ENCODE measurements around the gene PLCG1.

DNA sequence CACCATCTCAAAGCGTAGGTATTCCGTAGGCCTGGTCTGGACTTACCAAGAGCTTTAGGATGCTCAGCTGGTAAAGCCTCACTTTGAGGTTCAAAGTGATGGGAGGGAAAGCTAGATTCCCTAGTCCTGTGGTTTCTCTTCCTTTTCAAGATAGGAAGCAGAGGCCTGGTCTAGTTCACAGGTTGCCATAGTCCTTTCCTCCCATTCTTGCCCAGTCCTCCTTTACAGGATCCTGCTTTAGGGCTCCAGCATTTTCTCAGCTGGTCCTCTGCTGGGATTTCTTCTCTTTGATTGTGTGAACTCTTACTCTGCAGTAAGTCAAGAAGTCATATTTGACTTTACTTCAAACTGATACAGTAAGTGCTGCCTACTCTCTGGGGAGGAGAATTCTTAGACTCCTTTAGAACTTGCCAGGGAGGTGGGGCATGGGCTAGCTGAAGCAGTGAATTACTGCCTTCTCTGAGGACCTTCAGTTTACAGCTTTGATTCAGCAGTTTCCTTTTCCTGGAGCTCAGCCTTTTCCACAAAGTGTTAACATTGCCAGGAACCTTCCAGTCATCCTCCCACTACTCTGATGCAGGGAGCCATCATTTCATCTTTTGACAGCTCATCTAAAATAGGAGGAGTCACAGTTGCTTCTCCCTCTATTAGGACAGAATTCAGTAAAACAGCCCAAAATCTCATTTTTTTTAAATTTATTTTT is 42.8 kb upstream of the PLCG1 start:
- TF ChIP-seq ESRRA (IDR thresholded peaks at IDR 0.05; ENCODE audit: borderline replicate concordance, low read depth) (no peak), KAT8 (IDR thresholded peaks at IDR 0.05; ENCODE audit: low read depth) (no peak), ZBTB7A (IDR thresholded peaks at IDR 0.05; ENCODE audit: borderline replicate concordance, control insufficient read depth, low read depth, low read length) (no peak), NCOA2 (IDR thresholded peaks at IDR 0.05; ENCODE audit: partially characterized antibody in 2 of 2) (no peak), CREM (IDR thresholded peaks at IDR 0.05; ENCODE audit: low read depth) (no peak), ZKSCAN1 (IDR thresholded peaks at IDR 0.05; ENCODE audit: low read depth, low read length) (no peak), ZZZ3 (IDR thresholded peaks at IDR 0.05) (no peak), CREB1 (IDR thresholded peaks at IDR 0.05) (no peak), CREB1 (CRISPR knock-in tag; IDR thresholded peaks at IDR 0.05) (no peak), ZNF24 (IDR thresholded peaks at IDR 0.05) (no peak)
- TF ChIP-seq, protein P1, sequence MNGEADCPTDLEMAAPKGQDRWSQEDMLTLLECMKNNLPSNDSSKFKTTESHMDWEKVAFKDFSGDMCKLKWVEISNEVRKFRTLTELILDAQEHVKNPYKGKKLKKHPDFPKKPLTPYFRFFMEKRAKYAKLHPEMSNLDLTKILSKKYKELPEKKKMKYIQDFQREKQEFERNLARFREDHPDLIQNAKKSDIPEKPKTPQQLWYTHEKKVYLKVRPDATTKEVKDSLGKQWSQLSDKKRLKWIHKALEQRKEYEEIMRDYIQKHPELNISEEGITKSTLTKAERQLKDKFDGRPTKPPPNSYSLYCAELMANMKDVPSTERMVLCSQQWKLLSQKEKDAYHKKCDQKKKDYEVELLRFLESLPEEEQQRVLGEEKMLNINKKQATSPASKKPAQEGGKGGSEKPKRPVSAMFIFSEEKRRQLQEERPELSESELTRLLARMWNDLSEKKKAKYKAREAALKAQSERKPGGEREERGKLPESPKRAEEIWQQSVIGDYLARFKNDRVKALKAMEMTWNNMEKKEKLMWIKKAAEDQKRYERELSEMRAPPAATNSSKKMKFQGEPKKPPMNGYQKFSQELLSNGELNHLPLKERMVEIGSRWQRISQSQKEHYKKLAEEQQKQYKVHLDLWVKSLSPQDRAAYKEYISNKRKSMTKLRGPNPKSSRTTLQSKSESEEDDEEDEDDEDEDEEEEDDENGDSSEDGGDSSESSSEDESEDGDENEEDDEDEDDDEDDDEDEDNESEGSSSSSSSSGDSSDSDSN (IDR thresholded peaks at IDR 0.05; ENCODE audit: borderline replicate concordance in 1 of 2, low read depth in 2 of 2, low read length in 2 of 2): no peak
- TF ChIP-seq, protein P2, sequence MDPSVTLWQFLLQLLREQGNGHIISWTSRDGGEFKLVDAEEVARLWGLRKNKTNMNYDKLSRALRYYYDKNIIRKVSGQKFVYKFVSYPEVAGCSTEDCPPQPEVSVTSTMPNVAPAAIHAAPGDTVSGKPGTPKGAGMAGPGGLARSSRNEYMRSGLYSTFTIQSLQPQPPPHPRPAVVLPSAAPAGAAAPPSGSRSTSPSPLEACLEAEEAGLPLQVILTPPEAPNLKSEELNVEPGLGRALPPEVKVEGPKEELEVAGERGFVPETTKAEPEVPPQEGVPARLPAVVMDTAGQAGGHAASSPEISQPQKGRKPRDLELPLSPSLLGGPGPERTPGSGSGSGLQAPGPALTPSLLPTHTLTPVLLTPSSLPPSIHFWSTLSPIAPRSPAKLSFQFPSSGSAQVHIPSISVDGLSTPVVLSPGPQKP (CRISPR knock-in tag; IDR thresholded peaks at IDR 0.05): no peak
- TF ChIP-seq, protein P3, sequence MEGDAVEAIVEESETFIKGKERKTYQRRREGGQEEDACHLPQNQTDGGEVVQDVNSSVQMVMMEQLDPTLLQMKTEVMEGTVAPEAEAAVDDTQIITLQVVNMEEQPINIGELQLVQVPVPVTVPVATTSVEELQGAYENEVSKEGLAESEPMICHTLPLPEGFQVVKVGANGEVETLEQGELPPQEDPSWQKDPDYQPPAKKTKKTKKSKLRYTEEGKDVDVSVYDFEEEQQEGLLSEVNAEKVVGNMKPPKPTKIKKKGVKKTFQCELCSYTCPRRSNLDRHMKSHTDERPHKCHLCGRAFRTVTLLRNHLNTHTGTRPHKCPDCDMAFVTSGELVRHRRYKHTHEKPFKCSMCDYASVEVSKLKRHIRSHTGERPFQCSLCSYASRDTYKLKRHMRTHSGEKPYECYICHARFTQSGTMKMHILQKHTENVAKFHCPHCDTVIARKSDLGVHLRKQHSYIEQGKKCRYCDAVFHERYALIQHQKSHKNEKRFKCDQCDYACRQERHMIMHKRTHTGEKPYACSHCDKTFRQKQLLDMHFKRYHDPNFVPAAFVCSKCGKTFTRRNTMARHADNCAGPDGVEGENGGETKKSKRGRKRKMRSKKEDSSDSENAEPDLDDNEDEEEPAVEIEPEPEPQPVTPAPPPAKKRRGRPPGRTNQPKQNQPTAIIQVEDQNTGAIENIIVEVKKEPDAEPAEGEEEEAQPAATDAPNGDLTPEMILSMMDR (IDR thresholded peaks at IDR 0.05 in 2 of 3, conservative IDR thresholded peaks at IDR 0.05 in 1 of 3; ENCODE audit: insufficient read depth in 2 of 3, low read depth in 1 of 3, low read length in 3 of 3): no peak
- TF ChIP-seq, protein P4, sequence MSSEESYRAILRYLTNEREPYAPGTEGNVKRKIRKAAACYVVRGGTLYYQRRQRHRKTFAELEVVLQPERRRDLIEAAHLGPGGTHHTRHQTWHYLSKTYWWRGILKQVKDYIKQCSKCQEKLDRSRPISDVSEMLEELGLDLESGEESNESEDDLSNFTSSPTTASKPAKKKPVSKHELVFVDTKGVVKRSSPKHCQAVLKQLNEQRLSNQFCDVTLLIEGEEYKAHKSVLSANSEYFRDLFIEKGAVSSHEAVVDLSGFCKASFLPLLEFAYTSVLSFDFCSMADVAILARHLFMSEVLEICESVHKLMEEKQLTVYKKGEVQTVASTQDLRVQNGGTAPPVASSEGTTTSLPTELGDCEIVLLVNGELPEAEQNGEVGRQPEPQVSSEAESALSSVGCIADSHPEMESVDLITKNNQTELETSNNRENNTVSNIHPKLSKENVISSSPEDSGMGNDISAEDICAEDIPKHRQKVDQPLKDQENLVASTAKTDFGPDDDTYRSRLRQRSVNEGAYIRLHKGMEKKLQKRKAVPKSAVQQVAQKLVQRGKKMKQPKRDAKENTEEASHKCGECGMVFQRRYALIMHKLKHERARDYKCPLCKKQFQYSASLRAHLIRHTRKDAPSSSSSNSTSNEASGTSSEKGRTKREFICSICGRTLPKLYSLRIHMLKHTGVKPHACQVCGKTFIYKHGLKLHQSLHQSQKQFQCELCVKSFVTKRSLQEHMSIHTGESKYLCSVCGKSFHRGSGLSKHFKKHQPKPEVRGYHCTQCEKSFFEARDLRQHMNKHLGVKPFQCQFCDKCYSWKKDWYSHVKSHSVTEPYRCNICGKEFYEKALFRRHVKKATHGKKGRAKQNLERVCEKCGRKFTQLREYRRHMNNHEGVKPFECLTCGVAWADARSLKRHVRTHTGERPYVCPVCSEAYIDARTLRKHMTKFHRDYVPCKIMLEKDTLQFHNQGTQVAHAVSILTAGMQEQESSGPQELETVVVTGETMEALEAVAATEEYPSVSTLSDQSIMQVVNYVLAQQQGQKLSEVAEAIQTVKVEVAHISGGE (CRISPR knock-in tag; IDR thresholded peaks at IDR 0.05): no peak
- TF ChIP-seq, protein P5, sequence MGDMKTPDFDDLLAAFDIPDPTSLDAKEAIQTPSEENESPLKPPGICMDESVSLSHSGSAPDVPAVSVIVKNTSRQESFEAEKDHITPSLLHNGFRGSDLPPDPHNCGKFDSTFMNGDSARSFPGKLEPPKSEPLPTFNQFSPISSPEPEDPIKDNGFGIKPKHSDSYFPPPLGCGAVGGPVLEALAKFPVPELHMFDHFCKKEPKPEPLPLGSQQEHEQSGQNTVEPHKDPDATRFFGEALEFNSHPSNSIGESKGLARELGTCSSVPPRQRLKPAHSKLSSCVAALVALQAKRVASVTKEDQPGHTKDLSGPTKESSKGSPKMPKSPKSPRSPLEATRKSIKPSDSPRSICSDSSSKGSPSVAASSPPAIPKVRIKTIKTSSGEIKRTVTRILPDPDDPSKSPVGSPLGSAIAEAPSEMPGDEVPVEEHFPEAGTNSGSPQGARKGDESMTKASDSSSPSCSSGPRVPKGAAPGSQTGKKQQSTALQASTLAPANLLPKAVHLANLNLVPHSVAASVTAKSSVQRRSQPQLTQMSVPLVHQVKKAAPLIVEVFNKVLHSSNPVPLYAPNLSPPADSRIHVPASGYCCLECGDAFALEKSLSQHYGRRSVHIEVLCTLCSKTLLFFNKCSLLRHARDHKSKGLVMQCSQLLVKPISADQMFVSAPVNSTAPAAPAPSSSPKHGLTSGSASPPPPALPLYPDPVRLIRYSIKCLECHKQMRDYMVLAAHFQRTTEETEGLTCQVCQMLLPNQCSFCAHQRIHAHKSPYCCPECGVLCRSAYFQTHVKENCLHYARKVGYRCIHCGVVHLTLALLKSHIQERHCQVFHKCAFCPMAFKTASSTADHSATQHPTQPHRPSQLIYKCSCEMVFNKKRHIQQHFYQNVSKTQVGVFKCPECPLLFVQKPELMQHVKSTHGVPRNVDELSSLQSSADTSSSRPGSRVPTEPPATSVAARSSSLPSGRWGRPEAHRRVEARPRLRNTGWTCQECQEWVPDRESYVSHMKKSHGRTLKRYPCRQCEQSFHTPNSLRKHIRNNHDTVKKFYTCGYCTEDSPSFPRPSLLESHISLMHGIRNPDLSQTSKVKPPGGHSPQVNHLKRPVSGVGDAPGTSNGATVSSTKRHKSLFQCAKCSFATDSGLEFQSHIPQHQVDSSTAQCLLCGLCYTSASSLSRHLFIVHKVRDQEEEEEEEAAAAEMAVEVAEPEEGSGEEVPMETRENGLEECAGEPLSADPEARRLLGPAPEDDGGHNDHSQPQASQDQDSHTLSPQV (IDR thresholded peaks at IDR 0.05): no peak
